NB4 (cell line): Measurements from ENCODE around the gene CNTFR.
A peak's percentile ranks its signal among the peaks of the same experiment; 100 is the strongest.

Experiments used
- DNase-seq: peaks from one replicate; pipeline ENCODE4 v3.0.0; 2010; ENCODE audit warnings: low read depth
- H3K4me3 ChIP-seq: one replicate; pipeline ENCODE4 v1.5.1; 2011; ENCODE audit warnings: mild to moderate bottlenecking, low read depth, low read length, moderate library complexity
- MYC ChIP-seq: IDR thresholded peaks from 2 replicates; pipeline ENCODE4 v1.6.1; 2011; ENCODE audit warnings: low read depth, low read length
- POLR2A ChIP-seq: IDR thresholded peaks from 2 replicates; pipeline ENCODE4 v1.6.1; 2011; ENCODE audit warnings: mild to moderate bottlenecking; ENCODE audit not compliant: insufficient read length; ENCODE audit errors: extremely low read depth
- TF ChIP-seq, protein P1 (sequence below): IDR thresholded peaks from 2 replicates; pipeline ENCODE4 v1.6.1; 2011; ENCODE audit warnings: low read depth, low read length
- TF ChIP-seq, protein P2 (sequence below): IDR thresholded peaks from one replicate; pipeline ENCODE4 v1.5.1; 2012; ENCODE audit warnings: low read depth, low read length

The CNTFR gene

DNA sequence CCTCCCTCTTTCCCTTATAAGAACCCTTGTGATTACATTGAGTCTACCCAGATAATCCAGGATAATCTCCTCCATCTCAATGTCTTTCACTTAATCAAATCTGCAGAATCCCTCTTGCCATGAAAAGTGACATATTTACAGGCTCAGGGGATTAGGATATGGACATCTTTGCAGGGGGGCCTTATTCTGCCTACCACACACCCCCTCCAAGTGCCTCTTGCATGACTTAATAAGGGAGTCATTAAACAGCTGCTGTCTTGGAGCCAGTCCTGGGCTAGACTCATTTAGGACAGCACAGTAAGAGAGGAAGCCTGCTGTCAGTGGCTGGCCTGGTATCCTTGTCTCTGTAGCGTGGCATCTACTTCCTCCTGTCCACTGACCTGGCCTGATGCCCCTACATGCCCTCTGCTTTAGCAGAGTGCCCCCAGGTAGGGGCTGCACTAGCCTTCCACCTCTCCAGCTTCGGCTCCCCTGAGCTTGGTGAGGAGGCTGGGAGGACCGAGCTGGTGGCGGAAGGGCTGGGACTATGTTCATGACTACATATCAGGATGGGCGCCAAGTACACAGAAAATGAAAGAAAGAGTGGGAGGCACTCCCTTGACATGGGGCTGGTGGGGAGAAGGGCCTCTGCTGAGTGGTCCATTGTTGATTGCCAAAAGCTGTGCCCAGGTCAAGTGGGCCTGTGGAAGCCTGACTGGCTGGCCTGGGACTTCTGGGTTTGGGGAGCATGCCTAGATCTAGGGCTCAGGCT lies 84.0 kb downstream of the CNTFR start:
- no peak overlapping the region for H3K4me3 ChIP-seq
- DNase-seq = no peak
- TF ChIP-seq, protein P1, sequence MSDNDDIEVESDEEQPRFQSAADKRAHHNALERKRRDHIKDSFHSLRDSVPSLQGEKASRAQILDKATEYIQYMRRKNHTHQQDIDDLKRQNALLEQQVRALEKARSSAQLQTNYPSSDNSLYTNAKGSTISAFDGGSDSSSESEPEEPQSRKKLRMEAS = no peak
- TF ChIP-seq MYC (no peak), POLR2A (no peak)
- TF ChIP-seq, protein P2, sequence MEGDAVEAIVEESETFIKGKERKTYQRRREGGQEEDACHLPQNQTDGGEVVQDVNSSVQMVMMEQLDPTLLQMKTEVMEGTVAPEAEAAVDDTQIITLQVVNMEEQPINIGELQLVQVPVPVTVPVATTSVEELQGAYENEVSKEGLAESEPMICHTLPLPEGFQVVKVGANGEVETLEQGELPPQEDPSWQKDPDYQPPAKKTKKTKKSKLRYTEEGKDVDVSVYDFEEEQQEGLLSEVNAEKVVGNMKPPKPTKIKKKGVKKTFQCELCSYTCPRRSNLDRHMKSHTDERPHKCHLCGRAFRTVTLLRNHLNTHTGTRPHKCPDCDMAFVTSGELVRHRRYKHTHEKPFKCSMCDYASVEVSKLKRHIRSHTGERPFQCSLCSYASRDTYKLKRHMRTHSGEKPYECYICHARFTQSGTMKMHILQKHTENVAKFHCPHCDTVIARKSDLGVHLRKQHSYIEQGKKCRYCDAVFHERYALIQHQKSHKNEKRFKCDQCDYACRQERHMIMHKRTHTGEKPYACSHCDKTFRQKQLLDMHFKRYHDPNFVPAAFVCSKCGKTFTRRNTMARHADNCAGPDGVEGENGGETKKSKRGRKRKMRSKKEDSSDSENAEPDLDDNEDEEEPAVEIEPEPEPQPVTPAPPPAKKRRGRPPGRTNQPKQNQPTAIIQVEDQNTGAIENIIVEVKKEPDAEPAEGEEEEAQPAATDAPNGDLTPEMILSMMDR = no peak

DNA sequence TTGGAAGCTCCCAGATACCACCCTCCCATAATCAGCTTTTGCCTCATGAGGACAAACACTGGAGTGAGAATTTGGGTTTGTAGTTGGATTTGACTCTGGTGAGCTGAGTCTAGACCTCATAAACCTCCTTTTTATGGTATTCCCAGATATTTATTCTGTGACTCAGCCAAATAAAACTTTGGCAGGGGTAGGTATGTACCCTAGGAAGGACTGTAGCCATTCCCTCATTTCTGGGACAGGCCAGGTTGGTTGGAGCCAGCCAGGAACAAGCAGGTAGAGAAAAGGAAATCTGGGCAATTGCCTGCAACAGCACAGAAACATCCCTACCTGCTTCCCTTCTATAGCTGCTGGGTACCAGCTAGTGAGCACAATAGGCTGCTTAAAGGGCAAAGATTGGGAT lies 86.1 kb downstream of the CNTFR start:
- TF ChIP-seq POLR2A (no peak), MYC (no peak)
- TF ChIP-seq, protein P2 = no peak
- TF ChIP-seq, protein P1 = no peak

DNA sequence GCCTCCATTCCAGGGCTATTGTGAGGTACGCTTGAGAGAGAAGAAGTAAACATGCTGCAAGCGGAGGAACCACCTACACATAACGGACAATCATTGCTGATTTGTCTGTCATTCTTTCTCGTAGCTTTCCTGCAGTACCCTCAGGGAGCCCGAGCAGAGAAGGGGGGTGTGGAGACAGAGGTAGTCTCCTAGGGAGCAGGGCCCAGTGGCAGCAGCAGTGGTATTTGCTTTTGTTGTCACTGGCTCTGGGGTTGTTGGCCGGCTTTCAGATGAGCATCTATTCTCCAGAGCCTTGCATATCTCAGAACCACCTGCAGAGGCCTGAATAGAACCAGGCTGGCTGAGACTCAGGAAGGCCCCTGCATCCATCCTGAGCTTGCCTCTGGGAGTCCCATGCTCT lies 86.6 kb downstream of the CNTFR start:
- DNase-seq = no peak
- TF ChIP-seq, protein P1 = no peak
- TF ChIP-seq, protein P2 = no peak
- TF ChIP-seq POLR2A (no peak), MYC (no peak)
- H3K4me3 ChIP-seq = no peak overlapping the region

More for the DNA sequence above, 86.1 kb downstream of the CNTFR start:
- DNase-seq = no peak
- no peak overlapping the region for H3K4me3 ChIP-seq

DNA sequence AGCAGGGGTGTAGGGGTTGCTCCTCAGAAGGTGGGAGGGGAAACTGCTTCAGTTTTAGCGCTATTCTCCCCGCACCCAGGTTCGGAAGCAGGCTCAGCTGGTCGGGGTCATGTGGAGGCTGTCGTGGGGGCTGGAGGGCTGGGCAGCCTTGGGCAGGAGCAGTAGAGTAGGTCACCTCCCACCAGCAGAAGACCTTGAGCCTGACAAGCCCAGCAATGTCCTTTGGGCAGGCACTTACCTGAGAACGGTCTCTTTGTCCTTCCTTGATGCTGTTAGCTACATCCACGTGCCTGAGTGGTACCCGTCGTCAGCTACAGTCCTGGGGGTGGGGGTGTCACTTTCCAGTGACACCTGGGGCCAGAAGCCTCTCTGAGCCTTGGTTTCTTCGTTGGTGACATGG lies 87.1 kb downstream of the CNTFR start:
- TF ChIP-seq POLR2A (no peak), MYC (no peak)
- TF ChIP-seq, protein P1 = no peak
- TF ChIP-seq, protein P2 = no peak
- no peak for DNase-seq

DNA sequence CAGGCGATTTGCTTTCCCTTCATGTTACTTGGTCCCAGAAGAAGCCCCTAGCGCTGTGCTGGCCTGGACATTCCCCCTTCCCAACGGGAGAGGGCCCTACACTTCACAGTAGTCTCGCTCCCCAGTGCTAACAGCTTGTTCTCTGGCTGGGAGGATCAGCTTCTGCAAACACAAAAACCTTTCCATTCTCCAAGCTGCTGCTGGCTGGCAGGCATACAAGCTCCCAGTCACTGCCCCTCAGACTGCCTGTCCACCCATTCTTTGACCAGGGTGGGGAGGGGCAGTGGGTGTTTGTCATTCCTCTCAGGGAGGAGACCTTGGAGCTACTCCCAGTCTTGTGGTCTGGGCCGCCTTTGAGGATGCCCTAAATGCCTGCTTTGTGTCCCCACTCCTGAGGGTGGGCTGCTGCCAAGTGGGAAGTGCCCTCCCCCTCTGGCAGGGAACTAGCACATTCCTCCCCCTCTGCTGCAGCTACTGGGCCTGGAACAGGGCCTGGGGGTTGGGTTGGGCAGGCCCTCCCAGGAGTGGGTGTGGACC lies 87.6 kb downstream of the CNTFR start:
- TF ChIP-seq, protein P2 = peak; percentile 14
- TF ChIP-seq POLR2A = no peak
- peak; percentile 37 for DNase-seq
- no peak overlapping the region for H3K4me3 ChIP-seq

More for the DNA sequence above, 87.1 kb downstream of the CNTFR start:
- no peak overlapping the region for H3K4me3 ChIP-seq
